Ishikawa (cell line): ENCODE data around the gene ARHGDIA.

Experiments
- CEBPB ChIP-seq: IDR thresholded peaks from 2 replicates; pipeline ENCODE4 v1.6.1; 2012
- CREB1 ChIP-seq: IDR thresholded peaks from 2 replicates; pipeline ENCODE4 v1.6.1; 2012; ENCODE audit warnings: low read depth
- EP300 ChIP-seq: IDR thresholded peaks from 2 replicates; pipeline ENCODE4 v1.6.1; 2012; ENCODE audit warnings: borderline replicate concordance
- FOXM1 ChIP-seq: IDR thresholded peaks from 2 replicates; pipeline ENCODE4 v1.6.1; 2012; ENCODE audit warnings: low read depth, borderline replicate concordance
- MAX ChIP-seq: IDR thresholded peaks from 2 replicates; pipeline ENCODE4 v1.6.1; 2012
- NFIC ChIP-seq: IDR thresholded peaks from 2 replicates; pipeline ENCODE4 v1.6.1; 2012
- REST ChIP-seq: IDR thresholded peaks from 2 replicates; pipeline ENCODE4 v1.6.1; 2012; ENCODE audit warnings: low read depth, mild to moderate bottlenecking
- TAF1 ChIP-seq: IDR thresholded peaks from 2 replicates; pipeline ENCODE4 v1.6.1; 2012; ENCODE audit warnings: low read depth, mild to moderate bottlenecking
- TCF12 ChIP-seq: IDR thresholded peaks from 2 replicates; pipeline ENCODE4 v1.6.1; 2012; ENCODE audit warnings: low read depth
- TEAD4 ChIP-seq: IDR thresholded peaks from 2 replicates; pipeline ENCODE4 v1.6.1; 2012
- YY1 ChIP-seq: IDR thresholded peaks from 2 replicates; pipeline ENCODE4 v1.6.1; 2012; ENCODE audit warnings: low read depth
- ZBTB7A ChIP-seq: IDR thresholded peaks from 2 replicates; pipeline ENCODE4 v1.6.1; 2012; ENCODE audit warnings: low read depth

- TF ChIP-seq FOXM1 (no peak), TEAD4 (no peak), MAX (no peak), EP300 (no peak), REST (no peak), ZBTB7A (no peak), TCF12 (no peak), NFIC (no peak), CREB1 (no peak), TAF1 (no peak), CEBPB (no peak), YY1 (no peak)
These were observed 43.1 kb upstream of the ARHGDIA start for GRCh38 chr17:81914103-81914850.
